H1 (cell line): Measurements from ENCODE around the gene MYBPC3. TPM values are rescaled to one million over a fixed set of nuclear protein-coding genes. Genes with fewer than 3 reads are reported as not detected.
A peak's percentile ranks its signal among the peaks of the same experiment; 100 is the strongest.

Source experiments
- CTCF ChIA-PET: fragments of 300-600 bp; sonication (Branson Sonifier 250); formaldehyde crosslinking; loops from one replicate; lab custom pipeline; 2021; ENCODE audit not compliant: partially characterized antibody; lab: Charles Lee
- POLR2A ChIA-PET: fragments of 300-600 bp; sonication (Branson Sonifier 250); formaldehyde crosslinking; loops from one replicate; lab custom pipeline; 2021; ENCODE audit warnings: inconsistent platforms; ENCODE audit not compliant: partially characterized antibody; lab: Charles Lee
- DNase-seq, 2 experiments: peaks; one replicate each; pipeline versions ENCODE4 v3.0.0 to v3.0.0-alpha.2; 2010 to 2022; ENCODE audit warnings: low spot score in 2 of 2, low read depth in 1 of 2, mixed read lengths in 1 of 2
- FAIRE-seq: peaks from 2 replicates; lab custom pipeline; 2011; peaks lifted over from hg19 to GRCh38; lab: Jason Lieb, UNC
- H2AFZ ChIP-seq: 2 replicates; pipeline ENCODE4 v1.8.1; 2012; ENCODE audit warnings: low read length, inconsistent platforms
- H2AK5ac ChIP-seq: 2 replicates; pipeline ENCODE4 v1.6.1; 2013; ENCODE audit warnings: low read depth, low read length
- H2BK120ac ChIP-seq: replicated peaks from 2 replicates; pipeline ENCODE3; 2013; ENCODE audit warnings: low read depth, low read length, inconsistent platforms
- H2BK12ac ChIP-seq: 2 replicates; pipeline ENCODE4 v1.6.1; 2013; ENCODE audit warnings: low read depth, low read length
- H2BK15ac ChIP-seq: 2 replicates; pipeline ENCODE4 v1.6.1; 2013; ENCODE audit warnings: low read length
- H2BK20ac ChIP-seq: 2 replicates; pipeline ENCODE4 v1.6.1; 2013; ENCODE audit warnings: low read length
- H2BK5ac ChIP-seq: 2 replicates; pipeline ENCODE4 v1.6.1; 2013; ENCODE audit warnings: low read depth, low read length
- H3K14ac ChIP-seq: 2 replicates; pipeline ENCODE4 v1.6.1; 2013; ENCODE audit warnings: inconsistent platforms; ENCODE audit not compliant: insufficient read length
- H3K18ac ChIP-seq: 2 replicates; pipeline ENCODE4 v1.6.1; 2013; ENCODE audit warnings: low read length; ENCODE audit errors: extremely low read depth
- H3K23ac ChIP-seq: 2 replicates; pipeline ENCODE4 v1.6.1; 2013; ENCODE audit warnings: inconsistent platforms; ENCODE audit not compliant: insufficient read length
- H3K23me2 ChIP-seq: 2 replicates; pipeline ENCODE4 v1.6.1; 2013; ENCODE audit warnings: low read depth, low read length
- H3K27ac ChIP-seq: 2 replicates; pipeline ENCODE4 v1.6.1; 2011; ENCODE audit warnings: low read depth, low read length, inconsistent platforms
- H3K27me3 ChIP-seq, 4 experiments: replicated peaks in 1 of 4; 1 replicate in 1 of 4; 2 replicates in 3 of 4; pipeline versions ENCODE4 v1.6.1 to v1.8.1; 2011 to 2013; ENCODE audit warnings: low read length in 3 of 4, mild to moderate bottlenecking in 3 of 4, inconsistent platforms in 2 of 4, mixed read lengths in 2 of 4, moderate library complexity in 1 of 4; ENCODE audit not compliant: control insufficient read depth in 3 of 4, insufficient read depth in 3 of 4; ENCODE audit errors: extremely low read depth in 1 of 4
- H3K36me3 ChIP-seq, 4 experiments: 2 replicates each; pipeline versions ENCODE4 v1.6.1 to v1.8.1; 2011 to 2013; ENCODE audit warnings: mild to moderate bottlenecking in 4 of 4, low read length in 3 of 4, moderate library complexity in 2 of 4, control low read depth in 1 of 4, inconsistent platforms in 1 of 4; ENCODE audit not compliant: insufficient read depth in 4 of 4, control insufficient read depth in 2 of 4
- H3K4ac ChIP-seq: replicated peaks from 2 replicates; pipeline ENCODE3; 2013; ENCODE audit warnings: low read length, low read depth, mixed read lengths, inconsistent platforms; ENCODE audit not compliant: insufficient read length
- H3K4me1 ChIP-seq, 4 experiments: replicated peaks in 1 of 4; 1 replicate in 1 of 4; 2 replicates in 3 of 4; pipeline versions ENCODE4 v1.6.1 to v1.8.1; 2011 to 2013; ENCODE audit warnings: low read length in 3 of 4, inconsistent platforms in 2 of 4, mixed read lengths in 1 of 4; ENCODE audit not compliant: insufficient read depth in 4 of 4, control insufficient read depth in 3 of 4
- H3K4me2 ChIP-seq, 2 experiments: 2 replicates each; pipeline versions ENCODE4 v1.6.1 to v1.8.1; 2011 to 2013; ENCODE audit warnings: low read depth in 2 of 2, low read length in 2 of 2, control low read depth in 1 of 2, inconsistent platforms in 1 of 2, mild to moderate bottlenecking in 1 of 2; ENCODE audit not compliant: insufficient read depth in 1 of 2
- H3K4me3 ChIP-seq, 4 experiments: fragments of 200-600, 300-600 bp in 1 of 4; sonication (generic), shearing (Covaris generic), sonication (Bioruptor Twin) in 1 of 4; 2 replicates each; pipeline versions ENCODE4 v1.5.1 to v1.8.1; 2011 to 2016; ENCODE audit warnings: low read length in 4 of 4, low read depth in 3 of 4, control low read depth in 2 of 4, inconsistent platforms in 2 of 4, mild to moderate bottlenecking in 2 of 4, mixed read lengths in 1 of 4, moderate library complexity in 1 of 4; ENCODE audit not compliant: insufficient read depth in 2 of 4; ENCODE audit errors: extremely low read depth in 1 of 4
- H3K56ac ChIP-seq: replicated peaks from 2 replicates; pipeline ENCODE3; 2013; ENCODE audit warnings: low read depth, mild to moderate bottlenecking, mixed read lengths, low read length, inconsistent platforms; ENCODE audit not compliant: insufficient read length
- H3K79me1 ChIP-seq: 2 replicates; pipeline ENCODE4 v1.6.1; 2013; ENCODE audit warnings: low read depth, low read length, control low read depth
- H3K79me2 ChIP-seq, 2 experiments: 2 replicates each; pipeline versions ENCODE4 v1.6.1 to v1.8.1; 2012 to 2013; ENCODE audit warnings: low read length in 2 of 2, mild to moderate bottlenecking in 2 of 2, inconsistent platforms in 1 of 2; ENCODE audit not compliant: insufficient read depth in 2 of 2, control insufficient read depth in 1 of 2
- H3K9ac ChIP-seq, 4 experiments: replicated peaks in 1 of 4; 1 replicate in 1 of 4; 2 replicates in 3 of 4; pipeline versions ENCODE4 v1.6.1 to v1.8.1; 2011 to 2013; ENCODE audit warnings: low read depth in 3 of 4, low read length in 3 of 4, control low read depth in 2 of 4, mild to moderate bottlenecking in 2 of 4, moderate library complexity in 2 of 4, inconsistent platforms in 1 of 4; ENCODE audit errors: extremely low read depth in 1 of 4
- H3K9me3 ChIP-seq, 2 experiments: 2 replicates each; pipeline versions ENCODE4 v1.6.1 to v1.8.1; 2012 to 2013; ENCODE audit warnings: mild to moderate bottlenecking in 2 of 2, moderate library complexity in 2 of 2, control low read depth in 1 of 2, inconsistent platforms in 1 of 2, low read depth in 1 of 2, low read length in 1 of 2, mixed read lengths in 1 of 2; ENCODE audit not compliant: insufficient read depth in 2 of 2
- H4K20me1 ChIP-seq, 2 experiments: replicated peaks in 1 of 2; 2 replicates each; pipeline versions ENCODE3 to v1.8.1; 2011 to 2013; ENCODE audit warnings: inconsistent platforms in 2 of 2, low read length in 2 of 2, mild to moderate bottlenecking in 1 of 2; ENCODE audit not compliant: insufficient read depth in 2 of 2, control insufficient read depth in 1 of 2
- H4K5ac ChIP-seq: 2 replicates; pipeline ENCODE4 v1.6.1; 2013; ENCODE audit warnings: low read length, low read depth, mixed read lengths, inconsistent platforms; ENCODE audit not compliant: insufficient read length
- H4K8ac ChIP-seq: 2 replicates; pipeline ENCODE4 v1.8.0; 2013; ENCODE audit warnings: mild to moderate bottlenecking, moderate library complexity, low read length, inconsistent platforms; ENCODE audit not compliant: insufficient read depth; ENCODE audit errors: extremely low read depth
- H4K91ac ChIP-seq: replicated peaks from 2 replicates; pipeline ENCODE3; 2013; ENCODE audit warnings: low read length, mixed read lengths, inconsistent platforms; ENCODE audit not compliant: insufficient read length
- ATF3 ChIP-seq: IDR thresholded peaks from 2 replicates; pipeline ENCODE4 v1.6.1; 2011; ENCODE audit warnings: low read depth, mild to moderate bottlenecking, low read length; ENCODE audit not compliant: insufficient read depth
- BRCA1 ChIP-seq: IDR thresholded peaks from 2 replicates; pipeline ENCODE4 v1.6.1; 2012; ENCODE audit warnings: low read depth, low read length, improper control_type of control experiment
- E2F6 ChIP-seq: IDR thresholded peaks from 2 replicates; pipeline ENCODE4 v1.6.1; 2012; ENCODE audit warnings: inconsistent platforms
- EGR1 ChIP-seq: IDR thresholded peaks from 2 replicates; pipeline ENCODE4 v1.6.1; 2011; ENCODE audit warnings: low read depth, low read length, borderline replicate concordance
- EZH2 ChIP-seq: fragments of 200-600 bp; sonication (generic); IDR thresholded peaks from 2 replicates; pipeline ENCODE4 v1.7.1; 2012; ENCODE audit warnings: low read depth, mild to moderate bottlenecking, moderate library complexity, low read length, inconsistent platforms; ENCODE audit not compliant: severe bottlenecking
- SP4 ChIP-seq: IDR thresholded peaks from 2 replicates; pipeline ENCODE4 v1.6.1; 2012; ENCODE audit warnings: low read length, inconsistent platforms
- SUZ12 ChIP-seq: fragments of 200-600 bp; sonication (generic); IDR thresholded peaks from 2 replicates; pipeline ENCODE4 v1.6.1; 2012; ENCODE audit warnings: mild to moderate bottlenecking, inconsistent platforms, low read length, moderate library complexity, mixed read lengths
- TCF12 ChIP-seq: IDR thresholded peaks from 2 replicates; pipeline ENCODE4 v1.6.1; 2011; ENCODE audit warnings: low read depth, mild to moderate bottlenecking, low read length
- ZNF274 ChIP-seq: IDR thresholded peaks from 2 replicates; pipeline ENCODE4 v1.7.0; 2012; ENCODE audit warnings: low read length, borderline replicate concordance; ENCODE audit errors: extremely low read depth
- WGBS, 2 experiments: shearing (Covaris generic) in 1 of 2; methylation state at CpG; one replicate each; pipeline versions ENCODE4 v1.1.6 to v1.1.7; 2013 to 2015; ENCODE audit warnings: low lambda C conversion rate in 2 of 2, mixed read lengths in 2 of 2, inconsistent platforms in 1 of 2, low coverage in 1 of 2, missing lambda C conversion rate in 1 of 2; ENCODE audit not compliant: insufficient replicate concordance in 2 of 2, insufficient coverage in 1 of 2, insufficient read length in 1 of 2; ENCODE audit errors: extremely low coverage in 1 of 2, missing lambda C conversion rate in 1 of 2; 5-methylcytosine and 5-hydroxymethylcytosine counted together
- polyA plus RNA-seq, 7 experiments: library from polyadenylated mRNA; depleted of rRNA in 3 of 7; stranded (reverse) in 5 of 7; unstranded in 2 of 7; fragments of >200 nt in 5 of 7; fragments of 200-250 nt in 2 of 7; gene quantifications; 1 replicate in 5 of 7; 2 replicates in 1 of 7; 4 replicates in 1 of 7; pipeline versions ENCODE4 v1.2.1 to v1.2.3, GENCODE V29; 2011 to 2013; ENCODE audit warnings: missing spikeins in 2 of 7, mixed read lengths in 2 of 7
- total RNA-seq: library from RNA; stranded (reverse); fragmentation: NEBNext Ultra II Directional; extraction: Animal tissue kit (Norgen Biotek cat#: 25700); gene quantifications from 2 replicates; pipeline ENCODE4 v1.2.1, GENCODE V29; 2021

MYBPC3 gene
- total and polyA plus RNA-seq, 2 of the 8 experiments (the other 6 are each of a cell fraction or from before 2014, with no cell fraction given) = 0.05 TPM; not detected in 1

- CTCF ChIA-PET = interaction anchor here (0.8 to 2.6 kb wide), 27 partner anchors 8 to 201 kb away, joined by 3 to 32 read pairs (median 6); partner anchors contain the start of gene NR1H3
- POLR2A ChIA-PET = interaction anchor here (0.8 to 1.6 kb wide), 3 partner anchors 21 to 83 kb away, joined by 3 read pairs; no protein-coding TSS in a partner anchor
- WGBS, 2 experiments = 89% methylated on average over 15 of the region's 15 CpGs; no CpG with 5 or more reads in 1 of the 2 experiments
- DNase-seq (no peak), FAIRE-seq (no peak)
- 0 out of 2 replicates have a peak, but pooled peaks cover 2% of the 10 kb centered on the region for H3K79me1 ChIP-seq
- H3K36me3 ChIP-seq = no peaks in the 10 kb centered on the region; a peak in 1 of 8 replicates
- H4K91ac ChIP-seq = no peak overlapping the region
- H2AFZ ChIP-seq = 0 out of 2 replicates have a peak overlapping the region, but pooled peaks have one; percentile 3
- no peak overlapping the region for H2BK5ac ChIP-seq
- H3K79me2 ChIP-seq = no peaks in the 10 kb centered on the region
- H3K23ac ChIP-seq = no peak overlapping the region
- H3K18ac ChIP-seq = no peak overlapping the region
- no peak overlapping the region for H3K27ac ChIP-seq
- H3K4ac ChIP-seq = no peak overlapping the region
- no peak overlapping the region for H2BK12ac ChIP-seq
- H3K27me3 ChIP-seq = no peaks in the 10 kb centered on the region
- H3K56ac ChIP-seq = no peak overlapping the region
- no peak overlapping the region for H2BK15ac ChIP-seq
- H4K5ac ChIP-seq = no peak overlapping the region
- no peak overlapping the region for H2BK120ac ChIP-seq
- H3K9me3 ChIP-seq = peaks cover 0 to 5% of the 10 kb centered on the region in 2 experiments; a peak in 1 of 4 replicates
- peaks cover 16% of the 10 kb centered on the region for H3K23me2 ChIP-seq
- no peak overlapping the region for H3K14ac ChIP-seq
- no peak overlapping the region for H4K8ac ChIP-seq
- H3K4me1 ChIP-seq = peaks cover 0 to 12% (median 5%) of the 10 kb centered on the region in 4 experiments; a peak in 6 of 7 replicates
- H3K4me2 ChIP-seq = peak overlapping the region; percentile 44 to 60
- peaks cover 0 to 12% of the 10 kb centered on the region in 2 experiments for H4K20me1 ChIP-seq
- H3K9ac ChIP-seq = no peak overlapping the region
- peak overlapping the region in 3 of 4 experiments; percentile 14 to 59 (median 21); a peak in 5 of 8 replicates for H3K4me3 ChIP-seq
- H2AK5ac ChIP-seq = no peak overlapping the region
- no peak overlapping the region for H2BK20ac ChIP-seq
- TF ChIP-seq EGR1 (no peak), ZNF274 (no peak), BRCA1 (no peak), EZH2 (no peak), TCF12 (no peak), ATF3 (no peak), SUZ12 (no peak), SP4 (no peak), E2F6 (no peak)
These were observed 1.7 kb upstream of the MYBPC3 start for GRCh38 chr11:47353978-47354774.
